Endothelial cell of umbilical vein (primary cell): ENCODE data around the gene RAB3GAP1. TPM values are rescaled to one million over a fixed set of nuclear protein-coding genes. Genes with fewer than 3 reads are reported as not detected.

Source experiments
- BruUV-seq: library from RNA; stranded (reverse); fragments of 400-500 nt; replicated peaks from 2 replicates; lab custom pipeline; 2021; lab: Mats Ljungman, UMichigan
- CTCF ChIA-PET: fragments of 300-600, 350-600 bp; sonication (Branson Sonifier 250); formaldehyde crosslinking; loops from one replicate; lab custom pipeline; 2021; ENCODE audit warnings: antibody characterized with exemption, inconsistent platforms; lab: Charles Lee
- POLR2A ChIA-PET: fragments of 300-600, 350-600 bp; sonication (Branson Sonifier 250); formaldehyde crosslinking; loops from one replicate; lab custom pipeline; 2021; ENCODE audit warnings: antibody characterized with exemption, inconsistent platforms; lab: Charles Lee
- DNase-seq: peaks from one replicate; pipeline ENCODE4 v3.0.0-alpha.2; 2011; ENCODE audit warnings: low read depth, low spot score
- FAIRE-seq: peaks from 2 replicates; lab custom pipeline; 2011; peaks lifted over from hg19 to GRCh38; lab: Jason Lieb, UNC
- H2AFZ ChIP-seq: 2 replicates; pipeline ENCODE4 v1.6.0; 2012; ENCODE audit warnings: low read depth, low read length, control low read depth, inconsistent platforms
- H3K27ac ChIP-seq: 2 replicates; pipeline ENCODE4 v1.5.1; 2011; ENCODE audit warnings: low read depth, mild to moderate bottlenecking, control low read depth, low read length, moderate library complexity; ENCODE audit not compliant: insufficient read depth
- H3K27me3 ChIP-seq, 2 experiments: 2 replicates each; pipeline versions ENCODE4 v1.6.0 to v1.6.1; 2011; ENCODE audit warnings: low read length in 2 of 2, mixed read lengths in 1 of 2; ENCODE audit not compliant: control insufficient read depth in 2 of 2, insufficient read depth in 2 of 2
- H3K36me3 ChIP-seq, 2 experiments: 2 replicates in 1 of 2; 3 replicates in 1 of 2; pipeline ENCODE4 v1.5.1; 2011; ENCODE audit warnings: low read length in 2 of 2, mild to moderate bottlenecking in 1 of 2, moderate library complexity in 1 of 2; ENCODE audit not compliant: control insufficient read depth in 2 of 2, insufficient read depth in 2 of 2; ENCODE audit errors: extremely low read depth in 1 of 2
- H3K4me1 ChIP-seq: 3 replicates; pipeline ENCODE4 v1.5.1; 2011; ENCODE audit warnings: mild to moderate bottlenecking, low read length; ENCODE audit not compliant: control insufficient read depth, insufficient read depth; ENCODE audit errors: extremely low read depth
- H3K4me2 ChIP-seq: 2 replicates; pipeline ENCODE4 v1.6.1; 2011; ENCODE audit warnings: low read length, control low read depth, mixed read lengths; ENCODE audit not compliant: insufficient read depth
- H3K4me3 ChIP-seq, 3 experiments: fragments of 200-600 bp in 1 of 3; sonication (generic), shearing (Covaris generic) in 1 of 3; replicated peaks in 1 of 3; 2 replicates each; pipeline ENCODE4 v1.5.1; 2011 to 2016; ENCODE audit warnings: control low read depth in 3 of 3, low read length in 3 of 3, mild to moderate bottlenecking in 2 of 3, inconsistent platforms in 1 of 3, low read depth in 1 of 3, moderate library complexity in 1 of 3; ENCODE audit not compliant: insufficient read depth in 1 of 3
- H3K79me2 ChIP-seq: 2 replicates; pipeline ENCODE4 v1.6.0; 2012; ENCODE audit warnings: low read length, inconsistent platforms; ENCODE audit not compliant: control insufficient read depth, insufficient read depth
- H3K9ac ChIP-seq: replicated peaks from 2 replicates; pipeline ENCODE3; 2011; ENCODE audit warnings: low read length, control low read depth; ENCODE audit not compliant: insufficient read depth; ENCODE audit errors: extremely low read depth
- H3K9me1 ChIP-seq: replicated peaks from 3 replicates; pipeline ENCODE4 v1.6.0; 2011; ENCODE audit warnings: mild to moderate bottlenecking, low read length; ENCODE audit not compliant: control insufficient read depth, insufficient read depth; ENCODE audit errors: extremely low read depth
- H3K9me3 ChIP-seq: replicated peaks from 2 replicates; pipeline ENCODE4 v1.5.1; 2012; ENCODE audit warnings: low read length, inconsistent platforms; ENCODE audit not compliant: control insufficient read depth, insufficient read depth
- H4K20me1 ChIP-seq: replicated peaks from 2 replicates; pipeline ENCODE3; 2011; ENCODE audit warnings: mild to moderate bottlenecking, low read length; ENCODE audit not compliant: control insufficient read depth, insufficient read depth; ENCODE audit errors: extremely low read depth
- EZH2 ChIP-seq: IDR thresholded peaks from 2 replicates; pipeline ENCODE4 v1.6.1; 2012; ENCODE audit warnings: borderline replicate concordance, low read depth, mild to moderate bottlenecking, moderate library complexity, low read length, inconsistent platforms; ENCODE audit not compliant: severe bottlenecking
- FOS ChIP-seq: IDR thresholded peaks from 2 replicates; pipeline ENCODE4 v1.6.1; 2011; ENCODE audit warnings: mild to moderate bottlenecking, low read length, moderate library complexity, borderline replicate concordance; ENCODE audit not compliant: insufficient read depth
- GATA2 ChIP-seq: IDR thresholded peaks from 2 replicates; pipeline ENCODE4 v1.7.0; 2011; ENCODE audit warnings: low read depth, mild to moderate bottlenecking, moderate library complexity, mixed read lengths, low read length; ENCODE audit not compliant: insufficient read length, insufficient read depth
- JUN ChIP-seq: IDR thresholded peaks from 2 replicates; pipeline ENCODE4 v1.6.1; 2011; ENCODE audit warnings: borderline replicate concordance, low read depth; ENCODE audit not compliant: insufficient read length, insufficient read depth
- MYC ChIP-seq: IDR thresholded peaks from one replicate; pipeline ENCODE4 v1.6.1; 2011; ENCODE audit warnings: mild to moderate bottlenecking, low read depth, low read length
- POLR2A ChIP-seq: IDR thresholded peaks from 2 replicates; pipeline ENCODE4 v1.6.1; 2012; ENCODE audit warnings: low read depth, mild to moderate bottlenecking, control low read depth, low read length
- POLR2AphosphoS5 ChIP-seq: IDR thresholded peaks from 2 replicates; pipeline ENCODE4 v1.6.1; 2012; ENCODE audit warnings: low read depth, mild to moderate bottlenecking, control low read depth, low read length, moderate library complexity; ENCODE audit not compliant: insufficient read depth
- dilution Hi-C: fragments of 300-500 bp; cut with MboI; formaldehyde crosslinking; loops from one replicate; pipeline ENCODE4 v1.15.0; 2019; ENCODE audit warnings: low sequenced_read_pairs; ENCODE audit not compliant: extremely low pct_ligation_motif_present
- intact Hi-C: fragments of 100-400 bp; cut with micrococcal nuclease; formaldehyde crosslinking; loops from one replicate; pipeline ENCODE4 v1.10.0; 2022
- polyA plus RNA-seq, 4 experiments: library from polyadenylated mRNA; depleted of rRNA in 3 of 4; stranded (reverse) in 3 of 4; unstranded in 1 of 4; fragments of >200 nt; gene quantifications; 2 replicates each; pipeline versions ENCODE4 v1.2.1 to v1.2.3, GENCODE V29; 2011 to 2012; ENCODE audit warnings: missing spikeins in 1 of 4
- total RNA-seq: library from RNA; stranded (reverse); gene quantifications from 2 replicates; pipeline ENCODE4 v1.2.3, GENCODE V29; 2021
- TF ChIP-seq, protein P1 (sequence below), 2 donors: IDR thresholded peaks; 1 replicate in 1 of 2; 2 replicates in 1 of 2; pipeline ENCODE4 v1.5.1; 2011; ENCODE audit warnings: low read length in 2 of 2, mild to moderate bottlenecking in 2 of 2, moderate library complexity in 2 of 2, control low read depth in 1 of 2, inconsistent platforms in 1 of 2, low read depth in 1 of 2; ENCODE audit not compliant: insufficient read depth in 1 of 2; ENCODE audit errors: extremely low read depth in 1 of 2
- TF ChIP-seq, protein P2 (sequence below): IDR thresholded peaks from 2 replicates; pipeline ENCODE4 v1.6.1; 2011; ENCODE audit not compliant: insufficient read depth, insufficient read length

RAB3GAP1 gene
- total and polyA plus RNA-seq, 2 donors (not counting 3 experiments of a cell fraction or from before 2014, with no cell fraction given): 14.9 to 39.5 TPM

GRCh38 chr2:135009339-135009738 is 42.8 kb upstream of the RAB3GAP1 start:
- no TSS peak for BruUV-seq
- intact Hi-C loops (loop anchor here (10.0 kb wide), 1 partner anchor 155 kb away; no protein-coding TSS in a partner anchor), dilution Hi-C loops (no loop called here)
- Histone ChIP-seq H3K9ac (no peak overlapping the region), H2AFZ (no peak overlapping the region), H3K4me2 (no peak overlapping the region), H3K9me1 (no peaks in the 10 kb centered on the region), H3K4me1 (no peaks in the 10 kb centered on the region), H3K27ac (no peak overlapping the region), H3K79me2 (no peaks in the 10 kb centered on the region), H3K9me3 (no peaks in the 10 kb centered on the region), H4K20me1 (no peaks in the 10 kb centered on the region), H3K27me3 (peaks cover 14 to 15% of the 10 kb centered on the region in 2 experiments), H3K36me3 (no peaks in the 10 kb centered on the region), H3K4me3 (no peak overlapping the region)
- DNase-seq (no peak), FAIRE-seq (no peak)
- CTCF ChIA-PET: interaction anchor here (0.9 to 3.3 kb wide), 3 partner anchors 20 to 700 kb away, joined by 3 to 15 read pairs (median 10); no protein-coding TSS in a partner anchor
- no peak for TF ChIP-seq MYC
- no peak for TF ChIP-seq JUN
- TF ChIP-seq, protein P1, sequence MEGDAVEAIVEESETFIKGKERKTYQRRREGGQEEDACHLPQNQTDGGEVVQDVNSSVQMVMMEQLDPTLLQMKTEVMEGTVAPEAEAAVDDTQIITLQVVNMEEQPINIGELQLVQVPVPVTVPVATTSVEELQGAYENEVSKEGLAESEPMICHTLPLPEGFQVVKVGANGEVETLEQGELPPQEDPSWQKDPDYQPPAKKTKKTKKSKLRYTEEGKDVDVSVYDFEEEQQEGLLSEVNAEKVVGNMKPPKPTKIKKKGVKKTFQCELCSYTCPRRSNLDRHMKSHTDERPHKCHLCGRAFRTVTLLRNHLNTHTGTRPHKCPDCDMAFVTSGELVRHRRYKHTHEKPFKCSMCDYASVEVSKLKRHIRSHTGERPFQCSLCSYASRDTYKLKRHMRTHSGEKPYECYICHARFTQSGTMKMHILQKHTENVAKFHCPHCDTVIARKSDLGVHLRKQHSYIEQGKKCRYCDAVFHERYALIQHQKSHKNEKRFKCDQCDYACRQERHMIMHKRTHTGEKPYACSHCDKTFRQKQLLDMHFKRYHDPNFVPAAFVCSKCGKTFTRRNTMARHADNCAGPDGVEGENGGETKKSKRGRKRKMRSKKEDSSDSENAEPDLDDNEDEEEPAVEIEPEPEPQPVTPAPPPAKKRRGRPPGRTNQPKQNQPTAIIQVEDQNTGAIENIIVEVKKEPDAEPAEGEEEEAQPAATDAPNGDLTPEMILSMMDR (IDR thresholded peaks at IDR 0.05; ENCODE audit: extremely low read depth in 1 of 2, insufficient read depth in 1 of 2, low read depth in 1 of 2, low read length in 2 of 2): no peak
- no peak for TF ChIP-seq POLR2A
- no peak for TF ChIP-seq POLR2AphosphoS5
- no peak for TF ChIP-seq EZH2
- no peak for TF ChIP-seq GATA2
- TF ChIP-seq, protein P2, sequence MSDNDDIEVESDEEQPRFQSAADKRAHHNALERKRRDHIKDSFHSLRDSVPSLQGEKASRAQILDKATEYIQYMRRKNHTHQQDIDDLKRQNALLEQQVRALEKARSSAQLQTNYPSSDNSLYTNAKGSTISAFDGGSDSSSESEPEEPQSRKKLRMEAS: no peak
- no peak for TF ChIP-seq FOS
- POLR2A ChIA-PET: no interaction called here
